ENCODE measurements around the gene C8A. TPM values are rescaled to one million over a fixed set of nuclear protein-coding genes. Genes with fewer than 3 reads are reported as not detected.

The C8A gene
- polyA plus RNA-seq, 3 donors: not detected

DNA sequence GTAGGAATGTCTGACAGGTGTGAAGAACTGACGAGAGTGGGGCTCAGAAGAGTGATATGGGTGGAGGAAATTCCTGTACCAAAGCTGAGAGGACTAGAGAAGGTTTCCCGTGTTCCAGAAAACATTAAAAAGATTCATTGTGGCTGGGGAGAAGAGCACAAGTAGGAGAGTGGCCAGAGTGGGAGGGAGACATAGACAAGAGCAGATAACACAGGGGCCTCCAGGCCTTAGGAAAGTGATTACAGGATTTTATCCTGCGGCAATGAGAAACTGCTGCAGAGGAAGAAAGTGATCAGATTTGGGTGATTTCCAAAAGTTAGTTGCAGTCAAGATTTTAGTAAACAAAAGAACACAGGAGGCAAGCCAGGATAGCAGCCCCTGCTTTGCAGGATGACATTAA is 103.3 kb downstream of the C8A start:
- no peak for DNase-seq
- Histone ChIP-seq H3K4me3 (replicated peaks in 1 of 3; ENCODE audit: low read depth in 2 of 3, low read length in 3 of 3) (no peak overlapping the region), H3K79me2 (ENCODE audit: insufficient read depth, low read length) (no peaks in the 10 kb centered on the region), H2AFZ (ENCODE audit: insufficient read depth, low read depth, low read length, poor library complexity, severe bottlenecking) (no peak overlapping the region), H3K36me3 (replicated peaks in 1 of 2; ENCODE audit: control insufficient read depth in 1 of 2, insufficient read depth in 2 of 2, low read length in 2 of 2) (no peaks in the 10 kb centered on the region), H3K9me3 (replicated peaks in 1 of 2; ENCODE audit: control insufficient read depth in 1 of 2, insufficient read depth in 1 of 2, low read length in 2 of 2) (no peaks in the 10 kb centered on the region), H3K27ac (ENCODE audit: low read depth in 1 of 2, low read length in 2 of 2) (no peak overlapping the region), H3K4me2 (replicated peaks; ENCODE audit: extremely low read depth, low read length, poor library complexity, severe bottlenecking) (no peak overlapping the region), H3K27me3 (ENCODE audit: control insufficient read depth in 2 of 2, insufficient read depth in 2 of 2, low read length in 2 of 2) (no peaks in the 10 kb centered on the region), H3K4me1 (ENCODE audit: control insufficient read depth in 1 of 2, insufficient read depth in 2 of 2, low read length in 2 of 2) (no peaks in the 10 kb centered on the region), H4K20me1 (ENCODE audit: insufficient read depth, low read length) (no peaks in the 10 kb centered on the region), H3K9ac (ENCODE audit: insufficient read depth, low read length, poor library complexity, severe bottlenecking) (no peak overlapping the region)
- WGBS (ENCODE audit: insufficient coverage): 75% methylated on average over 2 of the region's 3 CpGs
- Mint-ChIP-seq H3K27me3 (ENCODE audit: low read depth in 3 of 3) (peaks cover 0 to 3% (median 2%) of the 10 kb centered on the region in 3 donors), H3K27ac (no peak overlapping the region), H3K36me3 (no peaks in the 10 kb centered on the region), H3K4me3 (no peak overlapping the region), H3K9me3 (peaks cover 0 to 3% (median 0%) of the 10 kb centered on the region in 7 donors), H3K4me1 (no peaks in the 10 kb centered on the region)
- TF ChIP-seq, protein P1, sequence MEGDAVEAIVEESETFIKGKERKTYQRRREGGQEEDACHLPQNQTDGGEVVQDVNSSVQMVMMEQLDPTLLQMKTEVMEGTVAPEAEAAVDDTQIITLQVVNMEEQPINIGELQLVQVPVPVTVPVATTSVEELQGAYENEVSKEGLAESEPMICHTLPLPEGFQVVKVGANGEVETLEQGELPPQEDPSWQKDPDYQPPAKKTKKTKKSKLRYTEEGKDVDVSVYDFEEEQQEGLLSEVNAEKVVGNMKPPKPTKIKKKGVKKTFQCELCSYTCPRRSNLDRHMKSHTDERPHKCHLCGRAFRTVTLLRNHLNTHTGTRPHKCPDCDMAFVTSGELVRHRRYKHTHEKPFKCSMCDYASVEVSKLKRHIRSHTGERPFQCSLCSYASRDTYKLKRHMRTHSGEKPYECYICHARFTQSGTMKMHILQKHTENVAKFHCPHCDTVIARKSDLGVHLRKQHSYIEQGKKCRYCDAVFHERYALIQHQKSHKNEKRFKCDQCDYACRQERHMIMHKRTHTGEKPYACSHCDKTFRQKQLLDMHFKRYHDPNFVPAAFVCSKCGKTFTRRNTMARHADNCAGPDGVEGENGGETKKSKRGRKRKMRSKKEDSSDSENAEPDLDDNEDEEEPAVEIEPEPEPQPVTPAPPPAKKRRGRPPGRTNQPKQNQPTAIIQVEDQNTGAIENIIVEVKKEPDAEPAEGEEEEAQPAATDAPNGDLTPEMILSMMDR (IDR thresholded peaks at IDR 0.05): no peak
- intact Hi-C loops (cut with micrococcal nuclease): no loop called here

DNA sequence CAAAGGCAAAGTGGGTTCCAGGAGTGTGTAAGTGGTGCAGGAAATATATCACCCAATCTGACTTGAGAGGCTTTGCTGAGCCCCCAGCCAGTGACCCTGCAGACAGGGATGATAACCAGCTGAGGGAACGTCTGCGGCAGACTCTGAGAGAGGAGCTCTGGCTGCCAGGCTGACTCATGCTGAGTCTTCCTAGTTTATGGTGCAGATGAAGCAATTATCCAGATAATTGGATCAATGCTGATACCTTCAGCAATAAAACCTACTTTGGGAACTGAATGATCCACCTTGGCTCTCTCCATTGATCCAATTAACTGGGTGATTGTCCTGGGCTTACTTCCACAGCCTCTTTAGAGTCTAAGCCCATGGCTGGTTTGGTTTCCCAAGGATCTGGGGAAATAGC is 103.9 kb downstream of the C8A start:
- DNase-seq: no peak
- no peaks in the 10 kb centered on the region for H4K20me1 ChIP-seq (ENCODE audit: insufficient read depth, low read length)
- intact Hi-C loops (cut with micrococcal nuclease): no loop called here
- Mint-ChIP-seq H3K4me1 (no peaks in the 10 kb centered on the region), H3K4me3 (no peak overlapping the region), H3K36me3 (no peaks in the 10 kb centered on the region), H3K27ac (no peak overlapping the region), H3K27me3 (ENCODE audit: low read depth in 3 of 3) (peaks cover 0 to 3% (median 2%) of the 10 kb centered on the region in 3 donors), H3K9me3 (peaks cover 0 to 3% (median 0%) of the 10 kb centered on the region in 7 donors)
- no peak overlapping the region for H3K4me3 ChIP-seq (replicated peaks in 1 of 3; ENCODE audit: low read depth in 2 of 3, low read length in 3 of 3)
- no CpG with 5 or more reads among the region's 2 CpGs for WGBS (ENCODE audit: insufficient coverage)
- H3K27ac ChIP-seq (ENCODE audit: low read depth in 1 of 2, low read length in 2 of 2): no peak overlapping the region
- H3K79me2 ChIP-seq (ENCODE audit: insufficient read depth, low read length): no peaks in the 10 kb centered on the region
- H3K27me3 ChIP-seq (ENCODE audit: control insufficient read depth in 2 of 2, insufficient read depth in 2 of 2, low read length in 2 of 2): no peaks in the 10 kb centered on the region
- no peak overlapping the region for H3K4me2 ChIP-seq (replicated peaks; ENCODE audit: extremely low read depth, low read length, poor library complexity, severe bottlenecking)
- TF ChIP-seq, protein P1 (IDR thresholded peaks at IDR 0.05): no peak
- no peaks in the 10 kb centered on the region for H3K9me3 ChIP-seq (replicated peaks in 1 of 2; ENCODE audit: control insufficient read depth in 1 of 2, insufficient read depth in 1 of 2, low read length in 2 of 2)
- H3K4me1 ChIP-seq (ENCODE audit: control insufficient read depth in 1 of 2, insufficient read depth in 2 of 2, low read length in 2 of 2): no peaks in the 10 kb centered on the region
- no peak overlapping the region for H3K9ac ChIP-seq (ENCODE audit: insufficient read depth, low read length, poor library complexity, severe bottlenecking)
- H3K36me3 ChIP-seq (replicated peaks in 1 of 2; ENCODE audit: control insufficient read depth in 1 of 2, insufficient read depth in 2 of 2, low read length in 2 of 2): no peaks in the 10 kb centered on the region
- H2AFZ ChIP-seq (ENCODE audit: insufficient read depth, low read depth, low read length, poor library complexity, severe bottlenecking): no peak overlapping the region
